A549 (cell line): ENCODE results near the gene POLD4. TPM values are rescaled to one million over a fixed set of nuclear protein-coding genes. Genes with fewer than 3 reads are reported as not detected.

Experiments
- ATAC-seq, 2 experiments: fragments of 200-7000 bp in 1 of 2; fragments of >200 bp in 1 of 2; cut with Nextera tagmentation in 1 of 2; cut with Tn5 transposase in 1 of 2; 3 replicates each; pipeline versions ENCODE4 v1.8.0 to v1.9.1; 2018 to 2020; ENCODE audit warnings: mild to moderate bottlenecking in 1 of 2, moderate library complexity in 1 of 2
- CTCF ChIA-PET: fragments of 300-600 bp; sonication (Branson Sonifier 250); formaldehyde crosslinking; extraction: SDS; loops from one replicate; lab custom pipeline; 2021; ENCODE audit warnings: antibody characterized with exemption, inconsistent platforms; lab: Yijun Ruan, JAX
- POLR2A ChIA-PET: fragments of 350-600 bp; formaldehyde crosslinking; extraction: SDS; loops from one replicate; lab custom pipeline; 2021; ENCODE audit warnings: antibody characterized with exemption, inconsistent platforms; lab: Yijun Ruan, JAX
- DNase-seq, 2 experiments: peaks; one replicate each; pipeline versions ENCODE4 v3.0.0 to v3.0.0-alpha.2; 2011 to 2016; ENCODE audit warnings: low read depth in 1 of 2, low spot score in 1 of 2
- FAIRE-seq: peaks from 2 replicates; lab custom pipeline; 2011; peaks lifted over from hg19 to GRCh38; lab: Jason Lieb, UNC
- H3K27ac ChIP-seq, 2 experiments: fragments of >200 bp; sonication (Bioruptor Twin); formaldehyde crosslinking; 3 replicates each; pipeline ENCODE4 v1.5.1; 2016 to 2017
- H3K4me1 ChIP-seq: fragments of >200 bp; sonication (Bioruptor Twin); formaldehyde crosslinking; 3 replicates; pipeline ENCODE4 v1.6.1; 2016
- H3K4me2 ChIP-seq: fragments of >200 bp; sonication (Bioruptor Twin); formaldehyde crosslinking; 3 replicates; pipeline ENCODE4 v1.6.1; 2016
- H3K4me3 ChIP-seq: fragments of >200 bp; sonication (Bioruptor Twin); formaldehyde crosslinking; 3 replicates; pipeline ENCODE4 v1.5.1; 2016
- H3K9me3 ChIP-seq: fragments of >200 bp; sonication (Bioruptor Twin); formaldehyde crosslinking; 3 replicates; pipeline ENCODE4 v1.6.1; 2016
- ATOH8 ChIP-seq: fragments of 250-450 bp; sonication (Bioruptor Pico); IDR thresholded peaks from 2 replicates; pipeline ENCODE4 v1.5.0; 2020; ENCODE audit warnings: low read depth, mild to moderate bottlenecking, moderate library complexity
- BHLHE40 ChIP-seq: IDR thresholded peaks from 2 replicates; pipeline ENCODE4 v1.6.1; 2012; ENCODE audit warnings: low read depth, low read length, inconsistent platforms
- CBX8 ChIP-seq: fragments of 200-600 bp; sonication (generic); IDR thresholded peaks from 2 replicates; pipeline ENCODE4 v1.6.1; 2016
- CEBPB ChIP-seq, 2 experiments: fragments of >200 bp in 1 of 2; sonication (Bioruptor Twin) in 1 of 2; formaldehyde crosslinking in 1 of 2; IDR thresholded peaks; 2 replicates each; pipeline ENCODE4 v1.6.1; 2012 to 2016
- CTCF ChIP-seq: fragments of >200 bp; sonication (Bioruptor Twin); formaldehyde crosslinking; IDR thresholded peaks from 3 replicates; pipeline ENCODE4 v1.5.1; 2016
- E2F6 ChIP-seq: IDR thresholded peaks from 2 replicates; pipeline ENCODE4 v1.6.1; 2012; ENCODE audit warnings: low read depth, borderline replicate concordance
- ESRRA ChIP-seq: fragments of 150-350 bp; IDR thresholded peaks from 2 replicates; pipeline ENCODE4 v1.6.1; 2014; ENCODE audit warnings: mild to moderate bottlenecking, low read length, borderline replicate concordance
- FOSL2 ChIP-seq, 2 experiments: fragments of 450-650 bp in 1 of 2; fragments of >200 bp in 1 of 2; sonication (Bioruptor Twin) in 1 of 2; formaldehyde crosslinking; IDR thresholded peaks; 2 replicates each; pipeline versions ENCODE4 v1.5.0 to v1.6.1; 2016 to 2020; ENCODE audit warnings: mild to moderate bottlenecking in 1 of 2, moderate library complexity in 1 of 2
- FOXS1 ChIP-seq: fragments of 250-450 bp; sonication (Bioruptor Pico); IDR thresholded peaks from 2 replicates; pipeline ENCODE4 v1.5.0; 2020; ENCODE audit warnings: mild to moderate bottlenecking, moderate library complexity
- GATA3 ChIP-seq: IDR thresholded peaks from 2 replicates; pipeline ENCODE4 v1.6.1; 2012; ENCODE audit warnings: borderline replicate concordance
- HES2 ChIP-seq: fragments of >200 bp; sonication (Bioruptor Twin); formaldehyde crosslinking; IDR thresholded peaks from 2 replicates; pipeline ENCODE4 v1.6.1; 2016
- HMGXB4 ChIP-seq: fragments of 250-450 bp; sonication (Bioruptor Pico); IDR thresholded peaks from 2 replicates; pipeline ENCODE4 v1.5.0; 2021; ENCODE audit warnings: mild to moderate bottlenecking, moderate library complexity, borderline replicate concordance
- HOXA7 ChIP-seq: fragments of 250-450 bp; sonication (Bioruptor Pico); IDR thresholded peaks from 2 replicates; pipeline ENCODE4 v1.5.0; 2020; ENCODE audit warnings: mild to moderate bottlenecking, moderate library complexity
- HOXB13 ChIP-seq: fragments of 250-450 bp; sonication (Bioruptor Pico); IDR thresholded peaks from 2 replicates; pipeline ENCODE4 v1.5.0; 2020; ENCODE audit warnings: low read depth, mild to moderate bottlenecking, moderate library complexity
- HOXB5 ChIP-seq: fragments of 250-450 bp; sonication (Bioruptor Pico); IDR thresholded peaks from 2 replicates; pipeline ENCODE4 v1.5.0; 2020; ENCODE audit warnings: mild to moderate bottlenecking, moderate library complexity
- JUN ChIP-seq, 2 experiments: fragments of >200 bp; sonication (Bioruptor Twin); formaldehyde crosslinking; IDR thresholded peaks; 2 replicates in 1 of 2; 3 replicates in 1 of 2; pipeline ENCODE4 v1.6.1; 2016 to 2017
- KDM1A ChIP-seq: fragments of 200-600 bp; sonication (generic); IDR thresholded peaks from 2 replicates; pipeline ENCODE4 v1.6.1; 2016; ENCODE audit warnings: low read depth, mild to moderate bottlenecking
- MAFK ChIP-seq: fragments of 450-650 bp; IDR thresholded peaks from 2 replicates; pipeline ENCODE4 v1.6.1; 2014; ENCODE audit not compliant: partially characterized antibody
- MAX ChIP-seq: IDR thresholded peaks from 2 replicates; pipeline ENCODE4 v1.6.1; 2012
- NFE2L2 ChIP-seq: fragments of 150-350 bp; conservative IDR thresholded peaks from 2 replicates; pipeline ENCODE4 v1.6.1; 2014; ENCODE audit warnings: low read length
- NPAS2 ChIP-seq: fragments of 250-450 bp; sonication (Bioruptor Pico); IDR thresholded peaks from 2 replicates; pipeline ENCODE4 v1.8.0; 2022; ENCODE audit warnings: mild to moderate bottlenecking, moderate library complexity, borderline replicate concordance
- PBX3 ChIP-seq: IDR thresholded peaks from 2 replicates; pipeline ENCODE4 v1.6.1; 2012
- PHF8 ChIP-seq: fragments of 200-600 bp; sonication (generic); IDR thresholded peaks from 2 replicates; pipeline ENCODE4 v1.6.1; 2016; ENCODE audit warnings: low read depth, mild to moderate bottlenecking, antibody characterized with exemption, moderate library complexity, borderline replicate concordance
- POLR2AphosphoS2 ChIP-seq: conservative IDR thresholded peaks from 2 replicates; pipeline ENCODE4 v1.6.1; 2012; ENCODE audit warnings: low read length, improper control_type of control experiment, inconsistent platforms
- RAD21 ChIP-seq, 2 experiments: fragments of >200 bp in 1 of 2; sonication (Bioruptor Twin) in 1 of 2; formaldehyde crosslinking in 1 of 2; IDR thresholded peaks in 1 of 2; conservative IDR thresholded peaks in 1 of 2; 2 replicates in 1 of 2; 3 replicates in 1 of 2; pipeline ENCODE4 v1.6.1; 2012 to 2018; ENCODE audit warnings: inconsistent platforms in 1 of 2
- REST ChIP-seq: fragments of 200-600 bp; sonication (generic); IDR thresholded peaks from 2 replicates; pipeline ENCODE4 v1.6.1; 2016; ENCODE audit warnings: antibody characterized with exemption, mild to moderate bottlenecking, moderate library complexity
- TFCP2L1 ChIP-seq: fragments of 250-450 bp; sonication (Bioruptor Pico); IDR thresholded peaks from 2 replicates; pipeline ENCODE4 v1.5.0; 2021; ENCODE audit warnings: mild to moderate bottlenecking
- ZNF302 ChIP-seq: fragments of 250-450 bp; sonication (Bioruptor Pico); IDR thresholded peaks from 2 replicates; pipeline ENCODE4 v1.9.0; 2021; ENCODE audit warnings: inconsistent platforms, mild to moderate bottlenecking, moderate library complexity
- WGBS: methylation state at CpG from one replicate; pipeline ENCODE4 v1.1.6; 2017; ENCODE audit errors: missing lambda C conversion rate; 5-methylcytosine and 5-hydroxymethylcytosine counted together
- polyA plus RNA-seq, 4 experiments: library from polyadenylated mRNA; depleted of rRNA in 3 of 4; stranded (reverse); fragments of >200 nt; fragmentation: RNase III in 1 of 4; extraction: RNeasy Plus Mini Kit Qiagen cat#74134 plus additional on column Dnase treatment in 1 of 4; gene quantifications; 2 replicates in 3 of 4; 3 replicates in 1 of 4; pipeline ENCODE4 v1.2.3, GENCODE V29; 2011 to 2017

The POLD4 gene
- polyA plus RNA-seq, 2 of the 4 experiments (the other 2 are of a cell fraction): 140 to 148 TPM

GRCh38 chr11:67317205-67317887, 36.0 kb downstream of the POLD4 start:
- Histone ChIP-seq H3K9me3 (no peaks in the 10 kb centered on the region), H3K4me2 (peak overlapping the region; percentile 85), H3K27ac (peak overlapping the region; percentile 91 to 95), H3K4me1 (peaks cover 12% of the 10 kb centered on the region), H3K4me3 (peak overlapping the region; percentile 69)
- FAIRE-seq (no peak), DNase-seq (peak; percentile 94 to 99), ATAC-seq (peak; percentile 88 to 90)
- 2% methylated on average over 41 of the region's 55 CpGs for WGBS
- CTCF ChIA-PET: interaction anchor here (0.6 to 12.3 kb wide), 62 partner anchors 9 to 620 kb away, joined by 3 to 178 read pairs (median 5); partner anchors contain the start of genes ANKRD13D, GRK2, KDM2A and POLD4
- POLR2A ChIA-PET: interaction anchor here (0.6 to 2.5 kb wide), 16 partner anchors 9 to 264 kb away, joined by 3 to 21 read pairs (median 4); partner anchors contain the start of genes ANKRD13D, GRK2, POLD4 and PPP1CA
- TF ChIP-seq FOXS1 (CRISPR knock-in tag) (no peak), TFCP2L1 (CRISPR knock-in tag) (no peak), CEBPB (IDR thresholded peaks at IDR 0.05) (no peak), PHF8 (peak; percentile 22; the same call in 1 of the 2 replicates), PBX3 (no peak), GATA3 (no peak), HMGXB4 (CRISPR knock-in tag) (no peak), MAFK (no peak), ESRRA (no peak), HOXA7 (CRISPR knock-in tag) (no peak), MAX (no peak), ZNF302 (CRISPR knock-in tag) (no peak), E2F6 (peak; percentile 62; the same call in 1 of the 2 replicates), HOXB5 (CRISPR knock-in tag) (no peak), RAD21 (conservative IDR thresholded peaks at IDR 0.05 in 1 of 2, IDR thresholded peaks at IDR 0.05 in 1 of 2) (peak; percentile 92 to 98), POLR2AphosphoS2 (no peak), CTCF (peak; percentile 97), BHLHE40 (no peak), HES2 (no peak), NFE2L2 (no peak), FOSL2 (IDR thresholded peaks at IDR 0.05) (no peak), FOSL2 (CRISPR knock-in tag; IDR thresholded peaks at IDR 0.05) (no peak), REST (no peak), HOXB13 (CRISPR knock-in tag) (no peak), ATOH8 (CRISPR knock-in tag) (no peak), NPAS2 (CRISPR knock-in tag) (no peak), KDM1A (no peak), CBX8 (no peak), JUN (IDR thresholded peaks at IDR 0.05) (peak; percentile 59 to 63; a peak in 4 of 5 replicates)
